Keratinocyte (primary cell): ENCODE measurements around the gene NFATC1. TPM values are rescaled to one million over a fixed set of nuclear protein-coding genes. Genes with fewer than 3 reads are reported as not detected.

ENCODE experiments used
- DNase-seq: peaks from one replicate; pipeline ENCODE4 v3.0.0-alpha.2; 2011; ENCODE audit warnings: low read depth, missing footprints, low spot score
- FAIRE-seq: peaks from 2 replicates; lab custom pipeline; 2011; peaks lifted over from hg19 to GRCh38; lab: Jason Lieb, UNC
- H2AFZ ChIP-seq: 2 replicates; pipeline ENCODE4 v1.6.0; 2012; ENCODE audit warnings: low read length, control low read depth, inconsistent platforms; ENCODE audit not compliant: control insufficient read depth
- H3K27ac ChIP-seq: 2 replicates; pipeline ENCODE4 v1.5.1; 2011; ENCODE audit warnings: low read length; ENCODE audit not compliant: control insufficient read depth, insufficient read depth
- H3K27me3 ChIP-seq: 3 replicates; pipeline ENCODE4 v1.6.0; 2011; ENCODE audit warnings: low read length; ENCODE audit not compliant: control insufficient read depth, insufficient read depth; ENCODE audit errors: extremely low read depth
- H3K36me3 ChIP-seq, 2 experiments: 2 replicates in 1 of 2; 3 replicates in 1 of 2; pipeline ENCODE4 v1.5.1; 2011; ENCODE audit warnings: low read length in 2 of 2, mild to moderate bottlenecking in 1 of 2; ENCODE audit not compliant: control insufficient read depth in 2 of 2, insufficient read depth in 2 of 2; ENCODE audit errors: extremely low read depth in 1 of 2
- H3K4me1 ChIP-seq: 3 replicates; pipeline ENCODE4 v1.5.1; 2011; ENCODE audit warnings: low read length; ENCODE audit not compliant: control insufficient read depth, insufficient read depth; ENCODE audit errors: extremely low read depth
- H3K4me2 ChIP-seq: 3 replicates; pipeline ENCODE4 v1.6.0; 2011; ENCODE audit warnings: low read depth, low read length; ENCODE audit not compliant: control insufficient read depth, insufficient read depth; ENCODE audit errors: extremely low read depth
- H3K4me3 ChIP-seq, 3 experiments: fragments of 200-600 bp in 1 of 3; sonication (generic) in 1 of 3; 2 replicates in 2 of 3; 3 replicates in 1 of 3; pipeline ENCODE4 v1.5.1; 2011 to 2016; ENCODE audit warnings: low read length in 3 of 3, mild to moderate bottlenecking in 3 of 3, control low read depth in 2 of 3, inconsistent platforms in 1 of 3, low read depth in 1 of 3, mixed read lengths in 1 of 3, mixed run types in 1 of 3, moderate library complexity in 1 of 3; ENCODE audit not compliant: control insufficient read depth in 2 of 3, insufficient read depth in 2 of 3; ENCODE audit errors: extremely low read depth in 1 of 3
- H3K79me2 ChIP-seq: 2 replicates; pipeline ENCODE4 v1.6.0; 2012; ENCODE audit warnings: low read length; ENCODE audit not compliant: control insufficient read depth, insufficient read depth
- H3K9ac ChIP-seq: 3 replicates; pipeline ENCODE4 v1.6.0; 2011; ENCODE audit warnings: low read length; ENCODE audit not compliant: control insufficient read depth, insufficient read depth; ENCODE audit errors: extremely low read depth
- H3K9me1 ChIP-seq: 3 replicates; pipeline ENCODE4 v1.6.0; 2011; ENCODE audit warnings: low read length; ENCODE audit not compliant: control insufficient read depth, insufficient read depth; ENCODE audit errors: extremely low read depth
- H3K9me3 ChIP-seq: 2 replicates; pipeline ENCODE4 v1.5.1; 2012; ENCODE audit warnings: low read depth, low read length; ENCODE audit not compliant: control insufficient read depth
- H4K20me1 ChIP-seq: 3 replicates; pipeline ENCODE4 v1.6.0; 2011; ENCODE audit warnings: low read length; ENCODE audit not compliant: control insufficient read depth, insufficient read depth; ENCODE audit errors: extremely low read depth
- EZH2 ChIP-seq: IDR thresholded peaks from one replicate; pipeline ENCODE4 v1.6.1; 2012; ENCODE audit warnings: inconsistent platforms, mild to moderate bottlenecking, low read length, moderate library complexity
- dilution Hi-C: fragments of 300-500 bp; cut with MboI; formaldehyde crosslinking; loops from one replicate; pipeline ENCODE4 v1.7.0; 2020; ENCODE audit warnings: low sequenced_read_pairs; ENCODE audit not compliant: extremely low pct_ligation_motif_present
- polyA plus RNA-seq, 5 experiments: library from polyadenylated mRNA; depleted of rRNA in 3 of 5; stranded (reverse) in 3 of 5; stranded (forward) in 1 of 5; unstranded in 1 of 5; fragments of >200 nt; gene quantifications; 1 replicate in 1 of 5; 2 replicates in 3 of 5; 3 replicates in 1 of 5; pipeline versions ENCODE4 v1.2.1 to v1.2.3, GENCODE V29; 2011 to 2012; ENCODE audit warnings: missing spikeins in 2 of 5, low read depth in 1 of 5, low replicate concordance in 1 of 5
- TF ChIP-seq, protein P1 (sequence below), 3 experiments: IDR thresholded peaks in 1 of 3; conservative IDR thresholded peaks in 1 of 3; optimal IDR thresholded peaks in 1 of 3; 2 replicates in 2 of 3; 3 replicates in 1 of 3; pipeline versions ENCODE3 to v1.5.1; 2011; ENCODE audit warnings: low read length in 3 of 3, mild to moderate bottlenecking in 3 of 3, moderate library complexity in 2 of 3, control low read depth in 1 of 3, inconsistent platforms in 1 of 3; ENCODE audit not compliant: insufficient read depth in 2 of 3; ENCODE audit errors: extremely low read depth in 1 of 3

The NFATC1 gene
- polyA plus RNA-seq, 1 donor (not counting 4 experiments of a cell fraction or from before 2014, with no cell fraction given), result 0.77 TPM

DNA sequence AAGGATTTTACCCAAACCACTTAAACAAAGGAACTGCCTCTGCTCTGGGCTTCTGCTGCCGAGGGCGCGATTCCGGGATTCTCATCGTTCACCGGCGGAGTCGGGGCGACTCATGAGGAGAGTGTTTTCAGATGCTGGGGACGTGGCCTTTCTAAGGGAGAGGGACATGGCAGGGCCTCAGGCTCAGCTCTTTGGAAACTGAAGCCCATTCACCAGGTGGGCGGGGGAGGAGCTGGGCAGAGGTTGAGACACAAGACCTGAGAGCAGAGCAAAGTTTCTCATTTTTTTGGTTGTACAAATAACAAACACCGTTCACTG lies 29.8 kb downstream of the NFATC1 start:
- Histone ChIP-seq H4K20me1 (no peaks in the 10 kb centered on the region), H2AFZ (no peak overlapping the region), H3K27ac (no peak overlapping the region), H3K36me3 (peaks cover 0 to 8% of the 10 kb centered on the region in 2 experiments), H3K4me2 (no peak overlapping the region), H3K79me2 (no peaks in the 10 kb centered on the region), H3K4me1 (no peaks in the 10 kb centered on the region), H3K27me3 (no peaks in the 10 kb centered on the region), H3K9me1 (no peaks in the 10 kb centered on the region), H3K9ac (no peak overlapping the region), H3K4me3 (no peak overlapping the region), H3K9me3 (no peaks in the 10 kb centered on the region)
- TF ChIP-seq, protein P1, sequence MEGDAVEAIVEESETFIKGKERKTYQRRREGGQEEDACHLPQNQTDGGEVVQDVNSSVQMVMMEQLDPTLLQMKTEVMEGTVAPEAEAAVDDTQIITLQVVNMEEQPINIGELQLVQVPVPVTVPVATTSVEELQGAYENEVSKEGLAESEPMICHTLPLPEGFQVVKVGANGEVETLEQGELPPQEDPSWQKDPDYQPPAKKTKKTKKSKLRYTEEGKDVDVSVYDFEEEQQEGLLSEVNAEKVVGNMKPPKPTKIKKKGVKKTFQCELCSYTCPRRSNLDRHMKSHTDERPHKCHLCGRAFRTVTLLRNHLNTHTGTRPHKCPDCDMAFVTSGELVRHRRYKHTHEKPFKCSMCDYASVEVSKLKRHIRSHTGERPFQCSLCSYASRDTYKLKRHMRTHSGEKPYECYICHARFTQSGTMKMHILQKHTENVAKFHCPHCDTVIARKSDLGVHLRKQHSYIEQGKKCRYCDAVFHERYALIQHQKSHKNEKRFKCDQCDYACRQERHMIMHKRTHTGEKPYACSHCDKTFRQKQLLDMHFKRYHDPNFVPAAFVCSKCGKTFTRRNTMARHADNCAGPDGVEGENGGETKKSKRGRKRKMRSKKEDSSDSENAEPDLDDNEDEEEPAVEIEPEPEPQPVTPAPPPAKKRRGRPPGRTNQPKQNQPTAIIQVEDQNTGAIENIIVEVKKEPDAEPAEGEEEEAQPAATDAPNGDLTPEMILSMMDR (optimal IDR thresholded peaks at IDR 0.05 in 1 of 3, IDR thresholded peaks at IDR 0.05 in 1 of 3, conservative IDR thresholded peaks at IDR 0.05 in 1 of 3; ENCODE audit: extremely low read depth in 1 of 3, insufficient read depth in 2 of 3, low read length in 3 of 3), result no peak
- TF ChIP-seq EZH2, result no peak
- dilution Hi-C loops, result no loop called here
- DNase-seq (no peak), FAIRE-seq (no peak)

DNA sequence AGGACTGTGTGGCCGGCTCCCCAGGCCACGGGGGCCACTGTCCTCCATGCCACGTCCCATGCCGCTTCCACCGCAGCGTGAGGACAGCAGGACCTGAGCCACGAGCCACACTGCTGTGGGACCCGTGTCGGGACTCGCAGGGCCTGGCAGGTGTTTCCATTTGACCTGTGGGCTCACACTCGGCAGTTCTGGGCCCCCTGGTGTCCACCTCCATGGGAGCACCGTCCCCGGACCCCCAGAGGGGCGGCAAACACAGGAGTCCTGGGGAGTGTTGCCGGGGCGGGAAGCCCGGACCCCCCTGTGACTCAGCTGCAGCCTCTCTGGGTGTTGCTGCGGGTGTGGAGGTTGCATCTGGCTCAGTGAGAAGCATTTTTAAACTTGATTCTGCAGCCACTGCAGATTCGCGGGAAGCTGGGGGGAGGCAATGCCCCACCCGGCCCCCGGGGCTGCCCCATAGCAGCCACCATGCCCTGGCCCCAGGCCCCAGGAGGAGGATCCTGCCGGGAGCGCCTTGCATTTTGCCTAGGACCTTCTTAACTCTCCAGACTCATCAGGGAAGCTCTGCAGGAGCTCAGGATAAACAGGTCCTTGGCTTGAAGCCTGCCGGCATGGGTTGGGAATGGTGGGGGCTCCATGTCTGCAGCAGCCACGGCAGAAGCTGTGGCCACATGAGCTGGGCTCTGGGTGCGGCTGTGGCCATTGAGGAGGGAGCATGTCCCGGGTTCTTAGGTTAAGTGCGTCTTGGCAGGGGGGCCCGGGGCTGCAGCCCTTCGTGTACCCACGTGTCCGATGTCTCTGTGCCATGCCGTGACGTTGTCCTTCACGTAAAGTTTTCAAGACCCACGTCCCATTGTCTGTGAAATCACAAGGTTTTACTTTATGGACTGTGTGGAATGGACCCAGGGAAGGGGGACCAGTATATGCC lies 30.9 kb downstream of the NFATC1 start:
- Histone ChIP-seq H3K9ac (no peak overlapping the region), H3K4me2 (no peak overlapping the region), H3K4me3 (no peak overlapping the region), H3K36me3 (peaks cover 0 to 1% of the 10 kb centered on the region in 2 experiments), H3K27ac (no peak overlapping the region), H3K27me3 (no peaks in the 10 kb centered on the region), H3K9me3 (no peaks in the 10 kb centered on the region), H3K4me1 (no peaks in the 10 kb centered on the region), H2AFZ (no peak overlapping the region), H4K20me1 (no peaks in the 10 kb centered on the region), H3K9me1 (no peaks in the 10 kb centered on the region), H3K79me2 (no peaks in the 10 kb centered on the region)
- TF ChIP-seq, protein P1 (optimal IDR thresholded peaks at IDR 0.05 in 1 of 3, IDR thresholded peaks at IDR 0.05 in 1 of 3, conservative IDR thresholded peaks at IDR 0.05 in 1 of 3; ENCODE audit: extremely low read depth in 1 of 3, insufficient read depth in 2 of 3, low read length in 3 of 3), result no peak
- TF ChIP-seq EZH2, result no peak
- DNase-seq (no peak), FAIRE-seq (no peak)
- dilution Hi-C loops, result no loop called here
